ENCODE data around the gene PIP4P1. TPM values are rescaled to one million over a fixed set of nuclear protein-coding genes. Genes with fewer than 3 reads are reported as not detected.
"Not testable (repeated sequence)": the region's sequence is repeated elsewhere in the genome, so short reads cannot be mapped to it uniquely, and the experiment has no call there.

Gene PIP4P1
- polyA plus RNA-seq (2012; ENCODE audit: low read depth, missing spikeins), result 25.7 TPM

GRCh38 chr14:20461225-20462141 lies at the start of gene PIP4P1:
PIP4P1 (minus strand) TSS chr14:20461434; CDS start chr14:20461325, 109 bp downstream.
- DNase-seq (ENCODE audit: insufficient read length, low spot score) (peak; percentile 73), FAIRE-seq (peak; percentile 99)
- TF ChIP-seq POLR2AphosphoS5 (IDR thresholded peaks at IDR 0.05; ENCODE audit: low read depth, low read length) (peak; percentile 73), POU2F2 (IDR thresholded peaks at IDR 0.05; ENCODE audit: low read depth, low read length) (peak; percentile 93), TAF1 (IDR thresholded peaks at IDR 0.05; ENCODE audit: low read depth, low read length) (peak; percentile 56; the same call in 1 of the 2 replicates), POLR2A (IDR thresholded peaks at IDR 0.05; ENCODE audit: low read depth, low read length) (peak; percentile 83), PAX5 (IDR thresholded peaks at IDR 0.05; ENCODE audit: insufficient read depth, low read length, severe bottlenecking) (no peak)

- no peak for TF ChIP-seq POLR2A (IDR thresholded peaks at IDR 0.05; ENCODE audit: low read depth, low read length)
- no peak for TF ChIP-seq TAF1 (IDR thresholded peaks at IDR 0.05; ENCODE audit: low read depth, low read length)
- TF ChIP-seq POU2F2 (IDR thresholded peaks at IDR 0.05; ENCODE audit: low read depth, low read length), result no peak
- TF ChIP-seq SPI1 (IDR thresholded peaks at IDR 0.05; ENCODE audit: low read depth, low read length), result no peak
- no peak for TF ChIP-seq PAX5 (IDR thresholded peaks at IDR 0.05; ENCODE audit: insufficient read depth, low read length, severe bottlenecking)
- TF ChIP-seq POLR2AphosphoS5 (IDR thresholded peaks at IDR 0.05; ENCODE audit: low read depth, low read length), result no peak
- FAIRE-seq (no peak), DNase-seq (ENCODE audit: insufficient read length, low spot score) (no peak)
Measured at GRCh38 chr14:20508367-20508766, 47.1 kb upstream of the PIP4P1 start.

GRCh38 chr14:20507537-20507936 lies 46.3 kb upstream of the PIP4P1 start:
- not testable (repeated sequence) for FAIRE-seq; DNase-seq (ENCODE audit: insufficient read length, low spot score)

- DNase-seq (ENCODE audit: insufficient read length, low spot score); FAIRE-seq: not testable (repeated sequence)
Measured at GRCh38 chr14:20506752-20507151, 45.5 kb upstream of the PIP4P1 start.

GRCh38 chr14:20506276-20506675 lies 45.0 kb upstream of the PIP4P1 start:
- not testable (repeated sequence) for FAIRE-seq; DNase-seq (ENCODE audit: insufficient read length, low spot score)

- no peak for FAIRE-seq
- no peak for DNase-seq (ENCODE audit: insufficient read length, low spot score)
- TF ChIP-seq PAX5 (IDR thresholded peaks at IDR 0.05; ENCODE audit: insufficient read depth, low read length, severe bottlenecking) (no peak), POLR2AphosphoS5 (IDR thresholded peaks at IDR 0.05; ENCODE audit: low read depth, low read length) (no peak), TAF1 (IDR thresholded peaks at IDR 0.05; ENCODE audit: low read depth, low read length) (no peak), POLR2A (IDR thresholded peaks at IDR 0.05; ENCODE audit: low read depth, low read length) (no peak), SPI1 (IDR thresholded peaks at IDR 0.05; ENCODE audit: low read depth, low read length) (peak; percentile 78), POU2F2 (IDR thresholded peaks at IDR 0.05; ENCODE audit: low read depth, low read length) (no peak)
Measured at GRCh38 chr14:20503898-20504297, 42.7 kb upstream of the PIP4P1 start.

GRCh38 chr14:20501346-20501745 lies 40.1 kb upstream of the PIP4P1 start:
- no peak for FAIRE-seq
- no peak for TF ChIP-seq SPI1 (IDR thresholded peaks at IDR 0.05; ENCODE audit: low read depth, low read length)
- DNase-seq (ENCODE audit: insufficient read length, low spot score), result no peak

GRCh38 chr14:20499881-20500280 lies 38.6 kb upstream of the PIP4P1 start:
- no peak for TF ChIP-seq TAF1 (IDR thresholded peaks at IDR 0.05; ENCODE audit: low read depth, low read length)
- TF ChIP-seq POU2F2 (IDR thresholded peaks at IDR 0.05; ENCODE audit: low read depth, low read length), result no peak
- TF ChIP-seq PAX5 (IDR thresholded peaks at IDR 0.05; ENCODE audit: insufficient read depth, low read length, severe bottlenecking), result no peak
- no peak for TF ChIP-seq POLR2AphosphoS5 (IDR thresholded peaks at IDR 0.05; ENCODE audit: low read depth, low read length)
- TF ChIP-seq POLR2A (IDR thresholded peaks at IDR 0.05; ENCODE audit: low read depth, low read length), result no peak
- TF ChIP-seq SPI1 (IDR thresholded peaks at IDR 0.05; ENCODE audit: low read depth, low read length), result no peak
- FAIRE-seq (no peak), DNase-seq (ENCODE audit: insufficient read length, low spot score) (no peak)

- TF ChIP-seq POLR2A (IDR thresholded peaks at IDR 0.05; ENCODE audit: low read depth, low read length) (no peak), POU2F2 (IDR thresholded peaks at IDR 0.05; ENCODE audit: low read depth, low read length) (no peak), SPI1 (IDR thresholded peaks at IDR 0.05; ENCODE audit: low read depth, low read length) (no peak), TAF1 (IDR thresholded peaks at IDR 0.05; ENCODE audit: low read depth, low read length) (no peak), PAX5 (IDR thresholded peaks at IDR 0.05; ENCODE audit: insufficient read depth, low read length, severe bottlenecking) (no peak), POLR2AphosphoS5 (IDR thresholded peaks at IDR 0.05; ENCODE audit: low read depth, low read length) (no peak)
- DNase-seq (ENCODE audit: insufficient read length, low spot score) (no peak), FAIRE-seq (no peak)
Measured at GRCh38 chr14:20499108-20499507, 37.9 kb upstream of the PIP4P1 start.

GRCh38 chr14:20498622-20499021 lies 37.4 kb upstream of the PIP4P1 start:
- no peak for DNase-seq (ENCODE audit: insufficient read length, low spot score)
- TF ChIP-seq TAF1 (IDR thresholded peaks at IDR 0.05; ENCODE audit: low read depth, low read length), result no peak
- TF ChIP-seq POU2F2 (IDR thresholded peaks at IDR 0.05; ENCODE audit: low read depth, low read length), result no peak
- no peak for TF ChIP-seq POLR2A (IDR thresholded peaks at IDR 0.05; ENCODE audit: low read depth, low read length)
- no peak for TF ChIP-seq SPI1 (IDR thresholded peaks at IDR 0.05; ENCODE audit: low read depth, low read length)
- TF ChIP-seq PAX5 (IDR thresholded peaks at IDR 0.05; ENCODE audit: insufficient read depth, low read length, severe bottlenecking), result no peak
- TF ChIP-seq POLR2AphosphoS5 (IDR thresholded peaks at IDR 0.05; ENCODE audit: low read depth, low read length), result no peak
- FAIRE-seq, result no peak
